H1 (cell line): Measurements from ENCODE around the gene ZMYND12. TPM values are rescaled to one million over a fixed set of nuclear protein-coding genes. Genes with fewer than 3 reads are reported as not detected.

Source experiments
- BRCA1 ChIP-seq: IDR thresholded peaks from 2 replicates; pipeline ENCODE4 v1.6.1; 2012; ENCODE audit warnings: low read depth, low read length, improper control_type of control experiment
- CTCF ChIP-seq, 3 experiments: IDR thresholded peaks; 1 replicate in 2 of 3; 2 replicates in 1 of 3; pipeline versions ENCODE4 v1.5.1 to v1.6.1; 2011; ENCODE audit warnings: low read length in 3 of 3, mild to moderate bottlenecking in 3 of 3, inconsistent platforms in 2 of 3, low read depth in 1 of 3, moderate library complexity in 1 of 3; ENCODE audit not compliant: insufficient read depth in 1 of 3; ENCODE audit errors: control extremely low read depth in 1 of 3
- JUN ChIP-seq: IDR thresholded peaks from 2 replicates; pipeline ENCODE4 v1.6.1; 2011; ENCODE audit warnings: low read depth, mild to moderate bottlenecking, improper control_type of control experiment, low read length
- POLR2A ChIP-seq, 2 experiments: IDR thresholded peaks; 1 replicate in 1 of 2; 2 replicates in 1 of 2; pipeline ENCODE4 v1.6.1; 2011; ENCODE audit warnings: low read depth in 2 of 2, low read length in 2 of 2, mild to moderate bottlenecking in 2 of 2; ENCODE audit errors: control extremely low read depth in 1 of 2
- polyA plus RNA-seq, 7 experiments: library from polyadenylated mRNA; depleted of rRNA in 3 of 7; stranded (reverse) in 5 of 7; unstranded in 2 of 7; fragments of >200 nt in 5 of 7; fragments of 200-250 nt in 2 of 7; gene quantifications; 1 replicate in 5 of 7; 2 replicates in 1 of 7; 4 replicates in 1 of 7; pipeline versions ENCODE4 v1.2.1 to v1.2.3, GENCODE V29; 2011 to 2013; ENCODE audit warnings: missing spikeins in 2 of 7, mixed read lengths in 2 of 7
- total RNA-seq: library from RNA; stranded (reverse); fragmentation: NEBNext Ultra II Directional; extraction: Animal tissue kit (Norgen Biotek cat#: 25700); gene quantifications from 2 replicates; pipeline ENCODE4 v1.2.1, GENCODE V29; 2021

ZMYND12 gene
- total and polyA plus RNA-seq, 2 of the 8 experiments (the other 6 are each of a cell fraction or from before 2014, with no cell fraction given) = 0.62 TPM; not detected in 1

DNA sequence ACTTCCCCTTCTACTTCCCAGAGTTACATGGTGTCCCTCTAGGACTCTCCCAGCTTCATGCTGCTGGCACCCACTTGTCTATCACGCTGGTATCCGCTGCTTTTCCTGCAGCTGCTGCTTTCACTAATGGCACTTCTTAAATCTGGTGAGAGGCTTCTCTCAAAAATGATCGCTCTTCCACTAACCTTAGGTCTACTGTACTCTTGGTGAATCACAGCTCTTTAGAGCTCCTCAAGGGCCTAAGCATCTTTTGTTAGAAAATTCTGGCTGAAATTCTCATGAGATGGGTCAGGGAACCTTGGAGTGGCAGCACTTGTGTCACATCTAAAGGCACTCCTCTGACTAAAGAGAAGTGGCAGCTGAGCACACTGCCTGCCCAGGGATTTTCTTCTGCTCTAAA, 32.1 kb downstream of the ZMYND12 start (continued):
- TF ChIP-seq CTCF (IDR thresholded peaks at IDR 0.05; ENCODE audit: control extremely low read depth in 1 of 3, insufficient read depth in 1 of 3, low read depth in 1 of 3, low read length in 3 of 3) (no peak), JUN (no peak), POLR2A (IDR thresholded peaks at IDR 0.05; ENCODE audit: control extremely low read depth in 1 of 2, low read depth in 2 of 2, low read length in 2 of 2) (no peak), BRCA1 (no peak)
